BE2C (cell line): ENCODE data around the gene ACOT9.
"Not testable (repeated sequence)": the region's sequence is repeated elsewhere in the genome, so short reads cannot be mapped to it uniquely, and the experiment has no call there.

Experiments used
- DNase-seq: peaks from one replicate; pipeline ENCODE4 v3.0.0-alpha.2; 2020
- H3K27me3 ChIP-seq: fragments of 250-450 bp; sonication (Bioruptor Pico); 2 replicates; pipeline ENCODE4 v1.5.1; 2020; ENCODE audit warnings: mild to moderate bottlenecking
- H3K36me3 ChIP-seq: fragments of 250-450 bp; sonication (Bioruptor Pico); 2 replicates; pipeline ENCODE4 v1.5.1; 2020; ENCODE audit warnings: mild to moderate bottlenecking
- H3K4me1 ChIP-seq: fragments of 250-450 bp; sonication (Bioruptor Pico); 2 replicates; pipeline ENCODE4 v1.5.1; 2020
- H3K4me3 ChIP-seq: 2 replicates; pipeline ENCODE4 v1.5.1; 2011; ENCODE audit warnings: low read depth, low read length
- H3K9me3 ChIP-seq: fragments of 250-450 bp; sonication (Bioruptor Pico); 2 replicates; pipeline ENCODE4 v1.5.1; 2020
- TF ChIP-seq, protein P1 (sequence below): IDR thresholded peaks from 2 replicates; pipeline ENCODE4 v1.5.1; 2012; ENCODE audit warnings: mild to moderate bottlenecking, low read depth, low read length

Gene ACOT9

DNA sequence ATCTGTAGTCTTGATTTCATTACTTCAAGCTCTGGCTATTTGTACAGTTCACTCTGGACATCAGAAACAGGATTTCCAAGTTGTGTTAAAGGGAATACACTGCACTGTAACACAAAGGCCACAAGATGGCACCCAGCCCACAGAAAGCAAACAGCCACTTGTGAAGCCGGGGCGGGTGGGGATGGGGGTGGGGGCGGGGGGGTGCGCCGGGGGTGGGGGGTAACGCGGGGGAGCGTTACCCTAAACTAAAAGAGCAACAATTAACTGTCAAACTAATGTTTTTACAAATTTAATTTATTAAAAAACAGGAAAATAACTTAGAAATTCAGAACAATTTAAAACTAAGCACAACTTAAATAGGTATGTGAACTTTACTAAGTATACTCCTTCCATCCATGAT lies 48.5 kb downstream of the ACOT9 start:
- Histone ChIP-seq H3K27me3 (no peaks in the 10 kb centered on the region), H3K4me1 (no peaks in the 10 kb centered on the region), H3K4me3 (no peak overlapping the region), H3K36me3 (no peaks in the 10 kb centered on the region), H3K9me3 (no peaks in the 10 kb centered on the region)
- TF ChIP-seq, protein P1, sequence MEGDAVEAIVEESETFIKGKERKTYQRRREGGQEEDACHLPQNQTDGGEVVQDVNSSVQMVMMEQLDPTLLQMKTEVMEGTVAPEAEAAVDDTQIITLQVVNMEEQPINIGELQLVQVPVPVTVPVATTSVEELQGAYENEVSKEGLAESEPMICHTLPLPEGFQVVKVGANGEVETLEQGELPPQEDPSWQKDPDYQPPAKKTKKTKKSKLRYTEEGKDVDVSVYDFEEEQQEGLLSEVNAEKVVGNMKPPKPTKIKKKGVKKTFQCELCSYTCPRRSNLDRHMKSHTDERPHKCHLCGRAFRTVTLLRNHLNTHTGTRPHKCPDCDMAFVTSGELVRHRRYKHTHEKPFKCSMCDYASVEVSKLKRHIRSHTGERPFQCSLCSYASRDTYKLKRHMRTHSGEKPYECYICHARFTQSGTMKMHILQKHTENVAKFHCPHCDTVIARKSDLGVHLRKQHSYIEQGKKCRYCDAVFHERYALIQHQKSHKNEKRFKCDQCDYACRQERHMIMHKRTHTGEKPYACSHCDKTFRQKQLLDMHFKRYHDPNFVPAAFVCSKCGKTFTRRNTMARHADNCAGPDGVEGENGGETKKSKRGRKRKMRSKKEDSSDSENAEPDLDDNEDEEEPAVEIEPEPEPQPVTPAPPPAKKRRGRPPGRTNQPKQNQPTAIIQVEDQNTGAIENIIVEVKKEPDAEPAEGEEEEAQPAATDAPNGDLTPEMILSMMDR = peak; percentile 51
- peak; percentile 43 for DNase-seq

DNA sequence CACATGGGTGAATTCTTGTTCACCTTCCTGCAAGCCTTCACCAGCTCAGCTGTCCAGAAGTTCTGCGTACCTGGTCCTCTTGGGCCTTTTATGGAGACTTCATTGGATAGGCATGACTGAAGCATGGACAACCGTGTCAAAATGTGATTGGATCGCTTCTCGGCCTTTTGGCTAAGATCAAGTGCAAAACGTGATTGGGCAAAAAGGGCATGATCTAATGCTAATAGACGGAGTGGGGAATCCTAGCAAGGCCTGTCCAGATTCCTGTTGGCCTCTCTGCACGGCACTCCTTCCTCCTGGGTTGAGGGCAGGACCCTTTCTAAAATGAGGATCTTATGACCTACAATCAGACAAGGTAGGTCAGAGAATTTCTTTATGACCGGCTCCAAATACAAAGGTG lies 50.9 kb downstream of the ACOT9 start:
- H3K4me1 ChIP-seq = no peaks in the 10 kb centered on the region
- H3K9me3 ChIP-seq = no peaks in the 10 kb centered on the region
- H3K27me3 ChIP-seq = no peaks in the 10 kb centered on the region
- H3K4me3 ChIP-seq = no peak overlapping the region
- no peaks in the 10 kb centered on the region for H3K36me3 ChIP-seq
- DNase-seq = no peak
- TF ChIP-seq, protein P1 = no peak

DNA sequence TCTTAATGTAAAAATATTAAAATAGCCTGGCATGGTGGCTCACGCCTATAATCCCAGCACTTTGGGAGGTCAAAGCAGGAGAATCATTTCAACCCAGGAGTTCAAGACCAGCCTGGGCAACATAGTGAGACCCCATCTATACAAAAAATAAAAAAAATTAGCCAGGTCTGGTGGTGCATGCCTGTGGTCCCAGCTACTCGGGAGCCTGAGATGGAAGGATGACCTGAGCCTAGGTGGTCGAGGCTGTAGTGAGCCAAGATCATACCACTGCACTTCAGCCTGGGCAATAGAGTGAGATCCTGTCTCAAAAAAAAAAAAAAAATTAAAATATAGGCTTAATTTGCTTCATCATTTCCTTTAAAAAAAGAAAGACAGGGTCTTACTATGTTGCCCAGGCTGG lies 66.6 kb downstream of the ACOT9 start:
- H3K9me3 ChIP-seq, DNase-seq, H3K27me3 ChIP-seq, H3K4me1 ChIP-seq, H3K4me3 ChIP-seq: not testable (repeated sequence)
- H3K36me3 ChIP-seq = peaks cover 40% of the 10 kb centered on the region

DNA sequence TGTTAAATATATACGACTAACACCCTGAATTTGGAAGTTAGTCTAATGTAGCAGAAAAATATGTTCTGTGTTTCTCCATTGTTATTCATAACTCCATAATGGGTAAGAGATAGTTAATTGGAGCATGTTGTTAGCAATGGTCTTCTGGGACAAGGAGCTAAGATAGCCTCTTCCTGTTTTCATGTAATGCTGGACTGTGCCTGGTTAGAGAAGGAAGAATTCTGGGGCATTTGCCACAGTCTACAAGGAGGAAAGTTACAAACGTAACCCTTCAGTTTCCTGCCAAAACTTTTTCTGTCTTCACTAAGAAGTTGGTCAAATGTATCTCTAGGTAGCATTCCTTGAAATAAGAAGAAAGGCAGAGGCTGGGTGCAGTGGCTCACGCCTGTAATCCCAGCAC lies 70.0 kb downstream of the ACOT9 start:
- H3K9me3 ChIP-seq = no peaks in the 10 kb centered on the region
- TF ChIP-seq, protein P1 = no peak
- H3K27me3 ChIP-seq = no peaks in the 10 kb centered on the region
- H3K4me3 ChIP-seq = no peak overlapping the region
- DNase-seq = no peak
- peaks cover 43% of the 10 kb centered on the region for H3K36me3 ChIP-seq
- no peaks in the 10 kb centered on the region; the same call in 1 of the 2 replicates for H3K4me1 ChIP-seq

DNA sequence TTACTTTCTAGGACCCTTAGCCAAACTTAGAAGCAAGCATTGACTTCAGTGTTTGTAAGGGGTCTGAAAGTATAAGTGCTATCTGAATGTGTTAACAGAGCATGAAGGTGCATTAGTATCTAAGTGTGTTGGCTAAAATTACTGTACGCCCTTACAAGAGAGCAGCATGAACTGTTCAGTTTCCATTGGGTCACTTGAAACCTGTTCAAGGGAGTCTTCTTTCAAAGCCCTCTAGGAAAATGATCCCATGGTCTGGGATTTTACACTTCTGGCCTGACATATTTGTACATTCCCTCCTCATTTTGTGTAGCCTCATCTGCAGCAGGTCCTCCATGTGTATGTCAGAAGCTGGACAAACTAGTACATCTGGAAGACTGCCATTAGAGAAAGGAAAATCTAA lies 72.5 kb downstream of the ACOT9 start:
- no peak for DNase-seq
- Histone ChIP-seq H3K36me3 (peaks cover 29% of the 10 kb centered on the region), H3K27me3 (no peaks in the 10 kb centered on the region), H3K4me1 (peaks cover 5% of the 10 kb centered on the region; the same call in 1 of the 2 replicates), H3K9me3 (no peaks in the 10 kb centered on the region), H3K4me3 (peak overlapping the region; percentile 19; the same call in 1 of the 2 replicates)
- TF ChIP-seq, protein P1 = no peak

DNA sequence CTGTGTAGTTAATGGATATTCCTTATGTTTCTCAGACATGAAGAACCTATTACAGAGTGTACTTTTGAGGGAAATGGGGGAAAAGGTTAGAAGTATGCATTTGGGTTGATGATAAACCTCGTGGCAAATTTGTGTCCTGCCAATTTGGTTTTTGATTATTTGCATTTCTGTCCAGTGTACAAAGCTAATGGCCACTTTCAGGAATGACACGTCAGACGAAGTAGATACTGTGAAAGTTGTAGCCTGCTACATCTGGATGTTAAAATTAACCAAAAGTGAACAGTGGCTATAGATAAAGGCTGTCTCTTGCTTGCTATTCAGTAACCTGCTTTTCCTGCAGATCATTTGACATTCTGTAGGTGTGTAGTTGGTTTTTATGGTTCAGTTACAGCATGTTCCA lies 74.7 kb downstream of the ACOT9 start:
- TF ChIP-seq, protein P1 = no peak
- Histone ChIP-seq H3K36me3 (peaks cover 19% of the 10 kb centered on the region), H3K4me1 (peaks cover 5% of the 10 kb centered on the region; the same call in 1 of the 2 replicates), H3K27me3 (no peaks in the 10 kb centered on the region), H3K4me3 (peak overlapping the region; percentile 62), H3K9me3 (no peaks in the 10 kb centered on the region)
- no peak for DNase-seq
